ENCODE measurements around the gene SHISA7. TPM values are rescaled to one million over a fixed set of nuclear protein-coding genes. Genes with fewer than 3 reads are reported as not detected.
"Not testable (repeated sequence)": the region's sequence is repeated elsewhere in the genome, so short reads cannot be mapped to it uniquely, and the experiment has no call there.

SHISA7 gene
- total RNA-seq, 2 donors from 2014 or later, result not detected

DNA sequence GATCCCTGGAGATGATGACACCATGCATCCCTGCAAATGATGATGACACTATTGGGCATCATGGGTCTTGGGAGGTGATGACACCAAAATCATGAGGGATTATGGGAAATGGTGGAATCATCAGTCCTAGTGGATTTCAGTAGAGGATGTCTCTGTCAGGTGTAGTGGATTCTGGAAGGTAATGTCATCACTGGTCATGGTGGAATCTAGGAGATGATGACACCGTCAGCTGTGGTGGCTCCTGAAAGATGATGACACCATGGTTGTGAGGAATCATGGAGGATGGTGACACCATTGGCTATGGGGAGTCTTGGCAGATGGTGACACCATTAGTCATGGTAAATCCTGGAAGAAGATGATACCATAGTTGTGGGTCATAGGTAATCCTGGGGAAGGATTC, 11.9 kb downstream of the SHISA7 start:
- Histone ChIP-seq H3K27me3 (peaks cover 0 to 16% of the 10 kb centered on the region in 2 donors), H3K4me3 (no peak overlapping the region), H3K9me3 (no peaks in the 10 kb centered on the region), H3K36me3 (no peaks in the 10 kb centered on the region), H3K4me1 (no peaks in the 10 kb centered on the region), H3K27ac (no peak overlapping the region)
- DNase-seq (ENCODE audit: low spot score), result no peak
- TF ChIP-seq, protein P1, sequence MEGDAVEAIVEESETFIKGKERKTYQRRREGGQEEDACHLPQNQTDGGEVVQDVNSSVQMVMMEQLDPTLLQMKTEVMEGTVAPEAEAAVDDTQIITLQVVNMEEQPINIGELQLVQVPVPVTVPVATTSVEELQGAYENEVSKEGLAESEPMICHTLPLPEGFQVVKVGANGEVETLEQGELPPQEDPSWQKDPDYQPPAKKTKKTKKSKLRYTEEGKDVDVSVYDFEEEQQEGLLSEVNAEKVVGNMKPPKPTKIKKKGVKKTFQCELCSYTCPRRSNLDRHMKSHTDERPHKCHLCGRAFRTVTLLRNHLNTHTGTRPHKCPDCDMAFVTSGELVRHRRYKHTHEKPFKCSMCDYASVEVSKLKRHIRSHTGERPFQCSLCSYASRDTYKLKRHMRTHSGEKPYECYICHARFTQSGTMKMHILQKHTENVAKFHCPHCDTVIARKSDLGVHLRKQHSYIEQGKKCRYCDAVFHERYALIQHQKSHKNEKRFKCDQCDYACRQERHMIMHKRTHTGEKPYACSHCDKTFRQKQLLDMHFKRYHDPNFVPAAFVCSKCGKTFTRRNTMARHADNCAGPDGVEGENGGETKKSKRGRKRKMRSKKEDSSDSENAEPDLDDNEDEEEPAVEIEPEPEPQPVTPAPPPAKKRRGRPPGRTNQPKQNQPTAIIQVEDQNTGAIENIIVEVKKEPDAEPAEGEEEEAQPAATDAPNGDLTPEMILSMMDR (IDR thresholded peaks at IDR 0.05), result no peak

DNA sequence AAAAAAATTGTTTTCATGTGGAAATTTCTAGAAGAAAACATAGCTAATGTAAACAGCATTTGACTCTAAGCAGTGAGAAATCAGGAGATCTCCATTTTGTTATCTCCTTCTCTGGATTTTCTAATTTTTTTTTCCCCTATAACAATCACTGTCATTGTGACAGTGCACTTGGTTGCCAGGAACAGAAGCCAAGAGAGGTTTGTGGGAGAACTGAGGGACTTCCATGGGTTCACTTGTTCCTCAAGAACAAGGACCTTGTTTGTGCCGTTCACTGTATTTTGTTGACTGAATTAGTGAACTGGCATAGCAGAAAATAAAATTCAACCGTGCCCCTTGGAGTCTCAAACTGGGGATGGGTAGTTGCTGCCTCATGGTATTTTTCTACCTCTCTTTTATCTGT, 17.1 kb downstream of the SHISA7 start:
- TF ChIP-seq, protein P1 (IDR thresholded peaks at IDR 0.05), result no peak
- Histone ChIP-seq H3K9me3 (no peaks in the 10 kb centered on the region), H3K4me1 (no peaks in the 10 kb centered on the region), H3K36me3 (no peaks in the 10 kb centered on the region), H3K27ac (no peak overlapping the region), H3K27me3 (peaks cover 0 to 7% of the 10 kb centered on the region in 2 donors), H3K4me3 (no peak overlapping the region)
- no peak for DNase-seq (ENCODE audit: low spot score)

DNA sequence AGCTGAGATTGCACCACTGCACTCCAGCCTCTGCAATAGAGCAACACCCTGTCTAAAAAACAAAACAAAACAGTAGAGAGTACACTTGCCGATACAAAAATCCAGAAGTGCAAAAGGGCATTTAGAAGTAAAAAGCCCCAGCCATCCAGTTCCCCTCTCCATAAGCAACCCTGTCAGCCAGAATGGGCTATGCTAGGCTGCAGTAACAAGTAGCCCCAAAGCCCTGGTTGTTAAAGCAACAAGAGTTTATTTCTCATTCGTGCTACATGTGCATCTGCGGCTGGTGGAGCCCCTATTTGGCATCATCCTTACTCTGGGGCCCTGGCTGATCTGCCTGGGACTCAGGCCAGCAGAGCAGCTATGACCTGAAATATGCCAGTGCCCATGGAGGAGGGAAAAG, 18.6 kb downstream of the SHISA7 start:
- TF ChIP-seq, protein P1 (IDR thresholded peaks at IDR 0.05), result no peak
- H3K9me3 ChIP-seq, result no peaks in the 10 kb centered on the region

DNA sequence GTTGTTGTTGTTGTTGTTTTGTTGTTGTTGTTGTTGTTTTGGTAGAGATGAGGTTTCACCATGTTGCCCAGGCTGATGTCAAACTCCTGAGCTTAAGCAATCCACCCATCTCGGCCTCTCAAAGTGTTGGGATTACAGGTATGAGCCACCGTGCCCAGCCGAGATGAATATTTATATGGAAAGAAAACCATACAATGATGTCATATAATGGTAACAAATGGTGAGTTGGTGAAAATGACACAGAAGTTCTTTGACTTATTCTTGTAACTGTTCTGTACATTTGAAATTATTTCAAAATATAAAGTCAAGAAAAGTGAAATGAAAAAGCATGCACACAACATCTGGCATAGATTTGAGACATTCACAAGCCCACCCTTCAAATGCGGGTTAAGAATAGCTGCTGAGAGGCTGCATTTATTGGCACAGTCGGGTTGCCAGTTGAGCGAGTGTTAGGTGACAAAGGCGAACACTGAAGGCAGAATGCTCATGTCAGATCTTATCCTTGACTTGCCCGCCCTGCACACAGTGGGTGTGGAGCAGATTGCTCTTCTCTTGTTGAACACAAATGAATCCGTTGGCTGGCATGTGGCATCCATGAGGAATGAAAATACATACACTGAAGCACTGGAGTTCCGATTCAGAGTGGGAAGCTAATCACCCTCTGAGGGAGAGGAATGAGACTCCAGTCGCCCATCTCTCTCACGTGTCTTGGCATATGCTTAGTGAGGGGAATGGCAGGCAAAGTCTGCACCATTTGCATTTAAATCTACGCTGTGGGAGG, 19.7 kb downstream of the SHISA7 start:
- Histone ChIP-seq H3K9me3 (no peaks in the 10 kb centered on the region), H3K36me3 (no peaks in the 10 kb centered on the region)
- TF ChIP-seq, protein P1 (IDR thresholded peaks at IDR 0.05), result no peak

More for the DNA sequence above, 18.6 kb downstream of the SHISA7 start:
- H3K4me3 ChIP-seq, result no peak overlapping the region
- H3K27me3 ChIP-seq, result peaks cover 0 to 1% of the 10 kb centered on the region in 2 donors
- DNase-seq (ENCODE audit: low spot score), result no peak
- H3K4me1 ChIP-seq, result no peaks in the 10 kb centered on the region
- H3K27ac ChIP-seq, result no peak overlapping the region
- no peaks in the 10 kb centered on the region for H3K36me3 ChIP-seq

DNA sequence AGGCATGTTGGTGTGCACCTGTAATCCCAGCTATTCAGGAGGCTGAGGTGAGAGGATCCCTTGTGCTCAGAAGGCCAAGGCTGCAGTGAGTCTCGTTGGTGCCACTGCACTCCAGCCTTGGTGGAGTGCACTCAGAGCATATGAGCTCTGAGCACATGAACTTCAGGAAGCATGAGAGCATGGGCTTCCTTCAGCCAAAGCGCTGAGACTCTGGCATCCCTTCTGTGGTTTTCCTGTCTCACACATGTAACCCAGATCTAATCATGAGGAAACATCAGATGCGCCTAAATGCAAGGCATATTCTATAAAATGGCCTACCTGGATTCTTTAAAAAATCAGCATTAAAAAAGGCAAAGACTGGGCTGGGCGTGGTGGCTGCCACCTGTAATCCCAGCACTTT, 21.8 kb downstream of the SHISA7 start:
- H3K27me3 ChIP-seq; H3K36me3 ChIP-seq; H3K9me3 ChIP-seq; H3K27ac ChIP-seq; DNase-seq (ENCODE audit: low spot score); H3K4me3 ChIP-seq; H3K4me1 ChIP-seq: not testable (repeated sequence)

More for the DNA sequence above, 19.7 kb downstream of the SHISA7 start:
- Histone ChIP-seq H3K27me3 (no peaks in the 10 kb centered on the region), H3K4me1 (no peaks in the 10 kb centered on the region), H3K4me3 (no peak overlapping the region), H3K27ac (no peak overlapping the region)
- DNase-seq (ENCODE audit: low spot score), result no peak

DNA sequence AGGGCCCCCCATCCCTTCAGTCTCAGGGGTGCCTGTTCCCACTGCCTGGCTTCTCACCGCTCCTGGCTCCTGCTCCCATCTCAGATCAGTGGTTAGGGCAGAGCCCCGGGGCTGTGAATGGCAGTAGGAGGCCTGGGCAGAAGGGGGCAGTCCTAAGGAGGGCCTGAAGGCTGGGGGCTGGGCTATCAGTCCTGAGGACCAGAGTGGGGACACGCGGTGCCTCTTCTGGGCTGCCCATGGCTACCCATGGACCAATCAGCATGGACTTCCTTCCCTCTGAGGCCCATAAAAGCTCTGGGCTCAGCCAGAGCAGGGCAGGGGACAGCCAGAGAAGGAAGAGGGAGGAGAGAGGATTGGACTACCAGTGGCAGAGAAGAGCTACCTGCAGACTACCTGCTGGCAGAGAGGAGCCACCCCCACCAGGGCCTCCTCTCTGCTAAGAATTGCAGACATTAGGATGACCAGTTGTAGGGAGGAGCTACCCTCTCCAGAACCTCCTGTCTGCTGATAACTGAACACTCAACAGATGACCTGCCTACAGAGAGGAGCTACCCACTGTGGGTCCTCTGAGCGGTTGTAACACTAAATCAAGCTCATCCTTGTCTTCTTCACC, 23.4 kb downstream of the SHISA7 start:
- Histone ChIP-seq H3K9me3 (no peaks in the 10 kb centered on the region), H3K36me3 (no peaks in the 10 kb centered on the region), H3K4me3 (no peak overlapping the region), H3K27ac (no peak overlapping the region), H3K27me3 (no peaks in the 10 kb centered on the region), H3K4me1 (no peaks in the 10 kb centered on the region)
- no peak for DNase-seq (ENCODE audit: low spot score)
- TF ChIP-seq, protein P1 (IDR thresholded peaks at IDR 0.05), result no peak

All from right atrium auricular region (tissue), 2 donors.